HepG2 (cell line): ENCODE measurements around the gene TSPAN18. TPM values are rescaled to one million over a fixed set of nuclear protein-coding genes. Genes with fewer than 3 reads are reported as not detected.

ENCODE experiments used
- ATAC-seq: fragments of 200-7000 bp; cut with Tn5 transposase; 3 replicates; pipeline ENCODE4 v1.9.1; 2020; ENCODE audit warnings: mild to moderate bottlenecking, moderate library complexity
- BruUV-seq: library from RNA; stranded (reverse); fragments of 400-500 nt; replicated peaks from 2 replicates; lab custom pipeline; 2021; lab: Mats Ljungman, UMichigan
- CTCF ChIA-PET: fragments of 300-600 bp; formaldehyde crosslinking; extraction: SDS; loops from one replicate; lab custom pipeline; 2021; ENCODE audit warnings: low total read pairs, inconsistent platforms, low intra/inter-chr PET ratio; lab: Yijun Ruan, JAX
- POLR2A ChIA-PET: fragments of 350-600 bp; sonication (Branson Sonifier 250); formaldehyde crosslinking; loops from one replicate; lab custom pipeline; 2020; ENCODE audit warnings: antibody characterized with exemption, inconsistent platforms; lab: Yijun Ruan, JAX
- DNase-seq: peaks from one replicate; pipeline ENCODE4 v3.0.0-alpha.2; 2015; ENCODE audit warnings: low spot score
- FAIRE-seq: peaks from 3 replicates; lab custom pipeline; 2011; peaks lifted over from hg19 to GRCh38; lab: Jason Lieb, UNC
- H2AFZ ChIP-seq: one replicate; pipeline ENCODE4 v1.6.1; 2011; ENCODE audit warnings: low read length, inconsistent platforms
- H3K27ac ChIP-seq: fragments of 300-600 bp; 3 replicates; pipeline ENCODE4 v1.8.0; 2011; ENCODE audit warnings: mixed run types, mild to moderate bottlenecking, mixed read lengths, low read length, inconsistent platforms; ENCODE audit not compliant: insufficient read depth; ENCODE audit errors: extremely low read length
- H3K27me3 ChIP-seq, 2 experiments: fragments of 200-600 bp in 1 of 2; 2 replicates in 1 of 2; 3 replicates in 1 of 2; pipeline versions ENCODE4 v1.6.0 to v1.8.0; 2011; ENCODE audit warnings: low read length in 2 of 2, mild to moderate bottlenecking in 2 of 2, moderate library complexity in 2 of 2, inconsistent platforms in 1 of 2; ENCODE audit not compliant: insufficient read depth in 2 of 2, control insufficient read depth in 1 of 2
- H3K36me3 ChIP-seq, 2 experiments: fragments of 200-600 bp in 1 of 2; replicated peaks in 1 of 2; 2 replicates in 1 of 2; 3 replicates in 1 of 2; pipeline versions ENCODE4 v1.5.1 to v1.8.0; 2011; ENCODE audit warnings: low read length in 2 of 2, inconsistent platforms in 1 of 2; ENCODE audit not compliant: insufficient read depth in 2 of 2, control insufficient read depth in 1 of 2
- H3K4me1 ChIP-seq: 2 replicates; pipeline ENCODE4 v1.5.1; 2012; ENCODE audit warnings: low read length, inconsistent platforms; ENCODE audit not compliant: insufficient read depth
- H3K4me2 ChIP-seq: 2 replicates; pipeline ENCODE4 v1.6.0; 2011; ENCODE audit warnings: low read depth, low read length, inconsistent platforms
- H3K4me3 ChIP-seq, 3 experiments: fragments of 200-600 bp in 1 of 3; sonication (generic), shearing (Covaris generic) in 1 of 3; replicated peaks in 1 of 3; 2 replicates each; pipeline ENCODE4 v1.5.1; 2011 to 2016; ENCODE audit warnings: low read length in 3 of 3, inconsistent platforms in 2 of 3, low read depth in 2 of 3, mild to moderate bottlenecking in 2 of 3, control low read depth in 1 of 3, mixed read lengths in 1 of 3; ENCODE audit not compliant: insufficient read depth in 1 of 3
- H3K79me2 ChIP-seq: one replicate; pipeline ENCODE4 v1.6.1; 2011; ENCODE audit warnings: low read length, inconsistent platforms; ENCODE audit not compliant: insufficient read depth
- H3K9ac ChIP-seq: 2 replicates; pipeline ENCODE4 v1.6.0; 2011; ENCODE audit warnings: mild to moderate bottlenecking, low read depth, low read length, inconsistent platforms; ENCODE audit not compliant: insufficient read depth
- H3K9me3 ChIP-seq: 2 replicates; pipeline ENCODE4 v1.5.1; 2012; ENCODE audit warnings: mild to moderate bottlenecking, low read length
- H4K20me1 ChIP-seq: 2 replicates; pipeline ENCODE4 v1.6.0; 2011; ENCODE audit warnings: inconsistent platforms, mild to moderate bottlenecking, low read length, moderate library complexity; ENCODE audit not compliant: insufficient read depth
- AGO2 ChIP-seq: fragments of 200-400 bp; formaldehyde crosslinking; optimal IDR thresholded peaks from 2 replicates; pipeline ENCODE3; 2017; ENCODE audit warnings: mild to moderate bottlenecking, low read depth, low read length, moderate library complexity
- DDIT3 ChIP-seq: sonication (generic); formaldehyde crosslinking; IDR thresholded peaks from 2 replicates; pipeline ENCODE4 v1.4.0; 2020; ENCODE audit warnings: mild to moderate bottlenecking, missing genetic modification reagents
- FLYWCH1 ChIP-seq: sonication (generic); formaldehyde crosslinking; IDR thresholded peaks from 2 replicates; pipeline ENCODE4 v1.8.1; 2023; ENCODE audit warnings: mild to moderate bottlenecking, missing genetic modification reagents
- KLF12 ChIP-seq: sonication (generic); formaldehyde crosslinking; IDR thresholded peaks from 2 replicates; pipeline ENCODE4 v1.4.0; 2020; ENCODE audit warnings: missing genetic modification reagents, borderline replicate concordance
- NCOA5 ChIP-seq: sonication (generic); formaldehyde crosslinking; IDR thresholded peaks from 2 replicates; pipeline ENCODE4 v1.4.0; 2020; ENCODE audit warnings: missing genetic modification reagents
- NONO ChIP-seq, 2 experiments: fragments of 450-650 bp in 1 of 2; sonication (generic) in 1 of 2; formaldehyde crosslinking in 1 of 2; IDR thresholded peaks in 1 of 2; conservative IDR thresholded peaks in 1 of 2; 2 replicates each; pipeline versions ENCODE4 v1.6.1 to v1.8.0; 2017 to 2022; ENCODE audit warnings: mild to moderate bottlenecking in 1 of 2, missing genetic modification reagents in 1 of 2, moderate library complexity in 1 of 2
- PATZ1 ChIP-seq: sonication (generic); formaldehyde crosslinking; IDR thresholded peaks from 2 replicates; pipeline ENCODE4 v1.4.0; 2020; ENCODE audit warnings: missing genetic modification reagents
- POLR2AphosphoS2 ChIP-seq: IDR thresholded peaks from 2 replicates; pipeline ENCODE4 v1.6.1; 2011; ENCODE audit warnings: low read depth, low read length, improper control_type of control experiment
- SALL1 ChIP-seq: sonication (generic); formaldehyde crosslinking; IDR thresholded peaks from 2 replicates; pipeline ENCODE4 v1.8.0; 2022; ENCODE audit warnings: mild to moderate bottlenecking, missing genetic modification reagents
- U2AF1 ChIP-seq: fragments of 200-400 bp; formaldehyde crosslinking; optimal IDR thresholded peaks from 2 replicates; pipeline ENCODE3; 2017; ENCODE audit warnings: mild to moderate bottlenecking, low read depth, low read length
- USF2 ChIP-seq, 2 experiments: sonication (generic) in 1 of 2; formaldehyde crosslinking in 1 of 2; IDR thresholded peaks; 2 replicates each; pipeline versions ENCODE4 v1.5.1 to v1.6.1; 2011 to 2020; ENCODE audit warnings: borderline replicate concordance in 1 of 2, low read depth in 1 of 2, low read length in 1 of 2, mild to moderate bottlenecking in 1 of 2, missing genetic modification reagents in 1 of 2, moderate library complexity in 1 of 2
- ZFP36L2 ChIP-seq: sonication (generic); formaldehyde crosslinking; IDR thresholded peaks from 2 replicates; pipeline ENCODE4 v1.4.0; 2020; ENCODE audit warnings: missing genetic modification reagents
- ZNF136 ChIP-seq: sonication (generic); formaldehyde crosslinking; IDR thresholded peaks from 2 replicates; pipeline ENCODE4 v1.8.1; 2022; ENCODE audit warnings: low read depth, mild to moderate bottlenecking, moderate library complexity, missing genetic modification reagents
- ZNF180 ChIP-seq: sonication (generic); formaldehyde crosslinking; IDR thresholded peaks from 2 replicates; pipeline ENCODE4 v1.4.0; 2020; ENCODE audit warnings: low read depth, missing genetic modification reagents, borderline replicate concordance
- ZNF556 ChIP-seq: sonication (generic); formaldehyde crosslinking; IDR thresholded peaks from 2 replicates; pipeline ENCODE4 v1.4.0; 2020; ENCODE audit warnings: mild to moderate bottlenecking, missing genetic modification reagents, borderline replicate concordance
- ZNF607 ChIP-seq: sonication (generic); formaldehyde crosslinking; IDR thresholded peaks from 2 replicates; pipeline ENCODE4 v1.5.1; 2020; ENCODE audit warnings: missing genetic modification reagents, mild to moderate bottlenecking, borderline replicate concordance
- WGBS: methylation state at CpG from one replicate; pipeline ENCODE4 v1.1.6; 2017; ENCODE audit warnings: low lambda C conversion rate; 5-methylcytosine and 5-hydroxymethylcytosine counted together
- in situ Hi-C: cut with HindIII; loops from 2 replicates; pipeline ENCODE4 v1.10.0; 2017; ENCODE audit warnings: low pct_unique_long_range_greater_than_20kb; ENCODE audit not compliant: extremely low pct_ligation_motif_present
- intact Hi-C: fragments of 100-400 bp; cut with micrococcal nuclease; formaldehyde crosslinking; loops from one replicate; pipeline ENCODE4 v1.10.0; 2022; ENCODE audit not compliant: unreplicated experiment
- polyA plus RNA-seq, 8 experiments: library from polyadenylated mRNA; depleted of rRNA in 3 of 8; stranded (reverse) in 7 of 8; unstranded in 1 of 8; fragments of >200 nt; fragmentation: Illumina TruSeq in 4 of 8; extraction: Trizol in 4 of 8; gene quantifications; 2 replicates each; pipeline versions ENCODE4 v1.2.1 to v1.2.3, GENCODE V29; 2011 to 2016; ENCODE audit warnings: low read depth in 4 of 8, missing spikeins in 1 of 8, mixed read lengths in 1 of 8; ENCODE audit not compliant: insufficient read depth in 1 of 8
- total RNA-seq, 5 experiments: library from RNA; depleted of rRNA; stranded (reverse); fragments of >200 nt; fragmentation: Illumina TruSeq; extraction: Trizol; gene quantifications; 2 replicates each; pipeline ENCODE4 v1.2.3, GENCODE V29; 2016; ENCODE audit warnings: low read depth in 1 of 5

The TSPAN18 gene
- total and polyA plus RNA-seq, 2 of the 13 experiments (the other 11 are each of a cell fraction or from before 2014, with no cell fraction given): not detected

- H3K4me2 ChIP-seq: no peak overlapping the region
- H2AFZ ChIP-seq: no peak overlapping the region
- no peaks in the 10 kb centered on the region for H3K4me1 ChIP-seq
- no peak overlapping the region for H3K27ac ChIP-seq
- H4K20me1 ChIP-seq: no peaks in the 10 kb centered on the region
- in situ Hi-C loops (loop anchor here (10.0 kb wide), 1 partner anchor 136 kb away; no protein-coding TSS in a partner anchor), intact Hi-C loops (no loop called here)
- DNase-seq (no peak), ATAC-seq (no peak), FAIRE-seq (no peak)
- no peaks in the 10 kb centered on the region for H3K9me3 ChIP-seq
- H3K79me2 ChIP-seq: no peaks in the 10 kb centered on the region
- H3K36me3 ChIP-seq: no peaks in the 10 kb centered on the region
- no peak overlapping the region for H3K9ac ChIP-seq
- no TSS peak for BruUV-seq
- ChIA-PET POLR2A (no interaction called here), CTCF (no interaction called here)
- peaks cover 0 to 7% of the 10 kb centered on the region in 2 experiments; a peak in 2 of 5 replicates for H3K27me3 ChIP-seq
- no peak overlapping the region for H3K4me3 ChIP-seq
- WGBS: 6% methylated on average over 1 of the region's 1 CpG
- TF ChIP-seq NONO (IDR thresholded peaks at IDR 0.05): no peak
- no peak for TF ChIP-seq NONO (CRISPR knock-in tag; conservative IDR thresholded peaks at IDR 0.05)
- TF ChIP-seq U2AF1: no peak
- no peak for TF ChIP-seq ZNF607
- TF ChIP-seq ZNF136 (CRISPR knock-in tag): no peak
- no peak for TF ChIP-seq NCOA5 (CRISPR knock-in tag)
- TF ChIP-seq FLYWCH1: no peak
- no peak for TF ChIP-seq AGO2
- no peak for TF ChIP-seq PATZ1
- no peak for TF ChIP-seq KLF12
- no peak for TF ChIP-seq POLR2AphosphoS2
- no peak for TF ChIP-seq ZFP36L2 (CRISPR knock-in tag)
- TF ChIP-seq USF2 (IDR thresholded peaks at IDR 0.05; ENCODE audit: low read depth, low read length): no peak
- TF ChIP-seq USF2 (CRISPR knock-in tag; IDR thresholded peaks at IDR 0.05; ENCODE audit: borderline replicate concordance): no peak
- no peak for TF ChIP-seq ZNF556
- no peak for TF ChIP-seq DDIT3 (CRISPR knock-in tag)
- no peak for TF ChIP-seq SALL1
- no peak for TF ChIP-seq ZNF180 (CRISPR knock-in tag)
Measured at GRCh38 chr11:44760477-44760872, 33.7 kb downstream of the TSPAN18 start.
